Spleen (tissue), 7 donors: ENCODE measurements around the gene ATP6AP2.

Experiments used
- CTCF ChIP-seq, 11 experiments: fragments of 200-600 bp in 7 of 11; fragments of 450-650 bp in 4 of 11; sonication (generic) in 4 of 11; IDR thresholded peaks in 8 of 11; conservative IDR thresholded peaks in 3 of 11; 1 replicate in 7 of 11; 2 replicates in 4 of 11; pipeline versions ENCODE4 v1.4.0 to v1.8.0; 2016 to 2021; ENCODE audit warnings: antibody characterized with exemption in 11 of 11, inconsistent platforms in 4 of 11, mild to moderate bottlenecking in 1 of 11
- POLR2A ChIP-seq, 3 donors: fragments of 450-650 bp; IDR thresholded peaks; one replicate each; pipeline ENCODE4 v1.5.1; 2017; ENCODE audit warnings: antibody characterized with exemption in 3 of 3, mild to moderate bottlenecking in 1 of 3
- POLR2AphosphoS5 ChIP-seq, 3 donors: sonication (generic); formaldehyde crosslinking; IDR thresholded peaks; one replicate each; pipeline ENCODE4 v1.5.1; 2017; ENCODE audit warnings: antibody characterized with exemption in 3 of 3
- donor health status: DM: no; HTN: no; CAD: no; lungs with moderate emphysema.
- donor health status: DM: no; HTN: no; CAD: no.
- donor health status: DM: no; HTN: no; CAD: no.

- TF ChIP-seq POLR2A (IDR thresholded peaks at IDR 0.05) = no peak
- no peak for TF ChIP-seq CTCF (IDR thresholded peaks at IDR 0.05 in 8 of 11, conservative IDR thresholded peaks at IDR 0.05 in 3 of 11)
- no peak for TF ChIP-seq POLR2AphosphoS5 (IDR thresholded peaks at IDR 0.05)
Observed at GRCh38 chrX:40537310-40537709, 43.5 kb upstream of the ATP6AP2 start.
